GM12874 (cell line): Measurements from ENCODE around the gene OAS3.

ENCODE experiments used
- CTCF ChIP-seq: IDR thresholded peaks from 2 replicates; pipeline ENCODE4 v1.5.1; 2011; ENCODE audit warnings: low read depth, mild to moderate bottlenecking, control low read depth, low read length, moderate library complexity; ENCODE audit not compliant: insufficient read depth

The OAS3 gene

GRCh38 chr12:112929715-112930114 is 8.6 kb upstream of the OAS3 start:
- no peak for TF ChIP-seq CTCF

- TF ChIP-seq CTCF = no peak
Observed at GRCh38 chr12:112930350-112930749, 7.9 kb upstream of the OAS3 start.

GRCh38 chr12:112932485-112933128 is 5.7 kb upstream of the OAS3 start:
- no peak for TF ChIP-seq CTCF

- TF ChIP-seq CTCF = no peak
Observed at GRCh38 chr12:112933129-112933505, 5.2 kb upstream of the OAS3 start.

GRCh38 chr12:112936264-112936663 is 2.0 kb upstream of the OAS3 start:
- TF ChIP-seq CTCF = no peak

GRCh38 chr12:112936927-112937326 is 1.3 kb upstream of the OAS3 start:
- TF ChIP-seq CTCF = no peak

GRCh38 chr12:112938751-112939150 is 477 bp downstream of the OAS3 start:
- no peak for TF ChIP-seq CTCF
